Neural cell (in vitro differentiated cells): Measurements from ENCODE around the gene ANTXR1. TPM values are rescaled to one million over a fixed set of nuclear protein-coding genes. Genes with fewer than 3 reads are reported as not detected.

ENCODE experiments used
- H2AFZ ChIP-seq: fragments of 200-600, 300-800 bp; sonication (generic), shearing (Covaris generic); 2 replicates; pipeline ENCODE4 v1.6.0; 2014; ENCODE audit warnings: low read depth, mild to moderate bottlenecking, antibody characterized with exemption, low read length, moderate library complexity
- H3F3A ChIP-seq: fragments of 200-600 bp; shearing (Covaris generic); 2 replicates; pipeline ENCODE4 v1.6.1; 2016; ENCODE audit warnings: mild to moderate bottlenecking, moderate library complexity, mixed read lengths, antibody characterized with exemption, low read length; ENCODE audit not compliant: insufficient read depth, poor library complexity, severe bottlenecking
- H3K27ac ChIP-seq: fragments of 200-600, 300-800 bp; sonication (generic), shearing (Covaris generic); 2 replicates; pipeline ENCODE4 v1.5.1; 2014; ENCODE audit warnings: mild to moderate bottlenecking, low read length, moderate library complexity
- H3K27me3 ChIP-seq: fragments of 300-800, 200-600 bp; sonication (generic), shearing (Covaris generic); 2 replicates; pipeline ENCODE4 v1.6.0; 2014; ENCODE audit warnings: mild to moderate bottlenecking, low read depth, low read length, moderate library complexity; ENCODE audit not compliant: insufficient read depth
- H3K36me3 ChIP-seq: fragments of 300-800, 200-600 bp; sonication (generic), shearing (Covaris generic); 2 replicates; pipeline ENCODE4 v1.5.1; 2014; ENCODE audit warnings: mild to moderate bottlenecking, antibody characterized with exemption, low read length, moderate library complexity; ENCODE audit not compliant: insufficient read depth
- H3K4me2 ChIP-seq: fragments of 300-800, 200-600 bp; sonication (generic), shearing (Covaris generic); 2 replicates; pipeline ENCODE4 v1.6.0; 2014; ENCODE audit warnings: mild to moderate bottlenecking, low read length
- H3K4me3 ChIP-seq: fragments of 300-800, 200-600 bp; sonication (generic), shearing (Covaris generic); 2 replicates; pipeline ENCODE4 v1.5.1; 2014; ENCODE audit warnings: mild to moderate bottlenecking, low read length, moderate library complexity
- H3K79me2 ChIP-seq: fragments of 200-600 bp; shearing (Covaris generic); replicated peaks from 2 replicates; pipeline ENCODE4 v1.6.0; 2014; ENCODE audit warnings: mild to moderate bottlenecking, low read length, moderate library complexity; ENCODE audit not compliant: insufficient read depth
- H3K9ac ChIP-seq: fragments of 300-800, 200-600 bp; sonication (generic), shearing (Covaris generic); 2 replicates; pipeline ENCODE4 v1.6.1; 2016; ENCODE audit warnings: mild to moderate bottlenecking, low read length, mixed read lengths
- H3K9me2 ChIP-seq: fragments of 200-600 bp; shearing (Covaris generic); 2 replicates; pipeline ENCODE4 v1.6.1; 2016; ENCODE audit warnings: mild to moderate bottlenecking, low read length, mixed read lengths; ENCODE audit not compliant: insufficient read depth
- H3K9me3 ChIP-seq: fragments of 200-600, 300-800 bp; sonication (generic), shearing (Covaris generic); 2 replicates; pipeline ENCODE4 v1.6.1; 2016; ENCODE audit warnings: mild to moderate bottlenecking, mixed run types, low read length, moderate library complexity, mixed read lengths
- H4K20me1 ChIP-seq: fragments of 200-600 bp; shearing (Covaris generic); 2 replicates; pipeline ENCODE4 v1.6.1; 2016; ENCODE audit warnings: mild to moderate bottlenecking, mixed run types; ENCODE audit not compliant: insufficient read depth
- CTCF ChIP-seq: fragments of 450-650 bp; IDR thresholded peaks from 2 replicates; pipeline ENCODE4 v1.5.1; 2014; ENCODE audit warnings: antibody characterized with exemption, mild to moderate bottlenecking, moderate library complexity; ENCODE audit not compliant: poor library complexity, severe bottlenecking
- EP300 ChIP-seq: fragments of 450-650 bp; conservative IDR thresholded peaks from 2 replicates; pipeline ENCODE4 v1.6.1; 2014; ENCODE audit warnings: antibody characterized with exemption, mild to moderate bottlenecking, moderate library complexity; ENCODE audit not compliant: poor library complexity, severe bottlenecking
- EZH2 ChIP-seq: fragments of 200-600, 300-800 bp; shearing (Covaris generic), sonication (generic); IDR thresholded peaks from 2 replicates; pipeline ENCODE4 v1.6.1; 2014; ENCODE audit warnings: antibody characterized with exemption, low read length, borderline replicate concordance, mild to moderate bottlenecking; ENCODE audit not compliant: insufficient read depth, poor library complexity, severe bottlenecking
- MXI1 ChIP-seq: fragments of 450-650 bp; conservative IDR thresholded peaks from 2 replicates; pipeline ENCODE4 v1.6.1; 2014; ENCODE audit warnings: antibody characterized with exemption, mild to moderate bottlenecking; ENCODE audit not compliant: poor library complexity, severe bottlenecking
- POLR2AphosphoS5 ChIP-seq: IDR thresholded peaks from 2 replicates; pipeline ENCODE4 v1.6.1; 2012
- RAD21 ChIP-seq: fragments of 450-650 bp; conservative IDR thresholded peaks from 2 replicates; pipeline ENCODE4 v1.6.1; 2014; ENCODE audit warnings: antibody characterized with exemption, mild to moderate bottlenecking, moderate library complexity
- REST ChIP-seq: IDR thresholded peaks from 2 replicates; pipeline ENCODE4 v1.6.1; 2012; ENCODE audit warnings: borderline replicate concordance
- SMC3 ChIP-seq: fragments of 450-650 bp; conservative IDR thresholded peaks from 2 replicates; pipeline ENCODE4 v1.6.1; 2014; ENCODE audit warnings: antibody characterized with exemption, mild to moderate bottlenecking, moderate library complexity; ENCODE audit not compliant: poor library complexity
- TAF1 ChIP-seq: IDR thresholded peaks from 2 replicates; pipeline ENCODE4 v1.6.1; 2012; ENCODE audit warnings: low read depth
- polyA plus RNA-seq: library from polyadenylated mRNA; depleted of rRNA; stranded (reverse); fragments of >200 nt; gene quantifications from 2 replicates; pipeline ENCODE4 v1.2.3, GENCODE V29; 2014

ANTXR1 gene
- polyA plus RNA-seq, 1 donor from 2014 or later, result 4.9 TPM

GRCh38 chr2:69278366-69278765 lies 265.4 kb downstream of the ANTXR1 start:
- Histone ChIP-seq H3K4me2 (no peak overlapping the region), H3K27ac (no peak overlapping the region), H3K36me3 (no peaks in the 10 kb centered on the region), H4K20me1 (no peaks in the 10 kb centered on the region), H3F3A (no peaks in the 10 kb centered on the region), H3K9me2 (no peaks in the 10 kb centered on the region), H3K4me3 (no peak overlapping the region), H3K79me2 (no peaks in the 10 kb centered on the region), H3K27me3 (no peaks in the 10 kb centered on the region), H3K9ac (no peak overlapping the region), H3K9me3 (no peaks in the 10 kb centered on the region), H2AFZ (no peak overlapping the region)
- TF ChIP-seq SMC3 (no peak), TAF1 (no peak), CTCF (no peak), REST (no peak), EP300 (no peak), EZH2 (no peak), POLR2AphosphoS5 (no peak), MXI1 (no peak), RAD21 (no peak)

DNA sequence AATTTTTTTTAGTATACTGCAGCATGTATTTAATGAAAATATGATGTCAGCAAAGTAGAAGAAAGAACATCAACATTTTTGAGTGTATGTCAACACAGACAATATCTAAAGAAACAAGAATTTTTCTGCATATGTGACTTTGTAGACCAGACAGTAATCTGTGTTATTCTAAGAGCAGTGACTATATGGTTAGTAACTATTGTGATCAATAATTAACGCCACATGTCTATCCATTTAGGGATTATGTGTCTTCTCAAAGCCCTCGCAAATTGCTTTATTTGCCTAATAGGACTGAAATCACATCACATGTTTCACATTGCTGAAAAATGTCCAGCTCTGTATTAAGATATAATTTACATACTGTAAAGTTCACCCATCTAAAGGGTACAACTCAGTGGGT lies 266.2 kb downstream of the ANTXR1 start:
- TF ChIP-seq EZH2, result no peak
- TF ChIP-seq SMC3, result no peak
- no peak for TF ChIP-seq REST
- no peak for TF ChIP-seq MXI1
- no peak for TF ChIP-seq CTCF
- no peak for TF ChIP-seq POLR2AphosphoS5
- no peak for TF ChIP-seq TAF1
- no peak for TF ChIP-seq EP300
- TF ChIP-seq RAD21, result no peak
- H3K9ac ChIP-seq, result no peak overlapping the region
- H3K4me2 ChIP-seq, result no peak overlapping the region
- H3K9me3 ChIP-seq, result no peaks in the 10 kb centered on the region
- H3K9me2 ChIP-seq, result no peaks in the 10 kb centered on the region
- H3K36me3 ChIP-seq, result no peaks in the 10 kb centered on the region
- no peaks in the 10 kb centered on the region for H3F3A ChIP-seq
- no peaks in the 10 kb centered on the region for H3K27me3 ChIP-seq
- no peaks in the 10 kb centered on the region for H4K20me1 ChIP-seq
- H3K79me2 ChIP-seq, result no peaks in the 10 kb centered on the region
- no peak overlapping the region for H3K4me3 ChIP-seq
- H2AFZ ChIP-seq, result no peak overlapping the region
- H3K27ac ChIP-seq, result no peak overlapping the region
